T-helper 2 cell treated with Interferon-gamma antibody and Interleukin-4, amounts not matched to agents 5 μg/mL and 100 μg/mL, for 36 hours (primary cell): ENCODE measurements around the gene DLX4.

Source experiments
- DNase-seq: peaks from one replicate; pipeline ENCODE4 v3.0.0; 2021; ENCODE audit warnings: low spot score
- H3K27ac Mint-ChIP-seq: one replicate; pipeline ENCODE4 v1.8.0; 2021; ENCODE audit warnings: mild to moderate bottlenecking, mixed read lengths
- H3K27me3 Mint-ChIP-seq: one replicate; pipeline ENCODE4 v1.8.0; 2021; ENCODE audit warnings: low read depth, mixed read lengths
- H3K36me3 Mint-ChIP-seq: one replicate; pipeline ENCODE4 v1.8.0; 2021; ENCODE audit warnings: low read depth, mixed read lengths
- H3K4me1 Mint-ChIP-seq: one replicate; pipeline ENCODE4 v1.8.0; 2021; ENCODE audit warnings: low read depth, mixed read lengths
- H3K4me3 Mint-ChIP-seq: one replicate; pipeline ENCODE4 v1.8.0; 2022; ENCODE audit warnings: mild to moderate bottlenecking, moderate library complexity, mixed read lengths
- H3K9me3 Mint-ChIP-seq: one replicate; pipeline ENCODE4 v1.8.0; 2021; ENCODE audit warnings: mixed read lengths

The DLX4 gene, protein sequence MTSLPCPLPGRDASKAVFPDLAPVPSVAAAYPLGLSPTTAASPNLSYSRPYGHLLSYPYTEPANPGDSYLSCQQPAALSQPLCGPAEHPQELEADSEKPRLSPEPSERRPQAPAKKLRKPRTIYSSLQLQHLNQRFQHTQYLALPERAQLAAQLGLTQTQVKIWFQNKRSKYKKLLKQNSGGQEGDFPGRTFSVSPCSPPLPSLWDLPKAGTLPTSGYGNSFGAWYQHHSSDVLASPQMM

DNA sequence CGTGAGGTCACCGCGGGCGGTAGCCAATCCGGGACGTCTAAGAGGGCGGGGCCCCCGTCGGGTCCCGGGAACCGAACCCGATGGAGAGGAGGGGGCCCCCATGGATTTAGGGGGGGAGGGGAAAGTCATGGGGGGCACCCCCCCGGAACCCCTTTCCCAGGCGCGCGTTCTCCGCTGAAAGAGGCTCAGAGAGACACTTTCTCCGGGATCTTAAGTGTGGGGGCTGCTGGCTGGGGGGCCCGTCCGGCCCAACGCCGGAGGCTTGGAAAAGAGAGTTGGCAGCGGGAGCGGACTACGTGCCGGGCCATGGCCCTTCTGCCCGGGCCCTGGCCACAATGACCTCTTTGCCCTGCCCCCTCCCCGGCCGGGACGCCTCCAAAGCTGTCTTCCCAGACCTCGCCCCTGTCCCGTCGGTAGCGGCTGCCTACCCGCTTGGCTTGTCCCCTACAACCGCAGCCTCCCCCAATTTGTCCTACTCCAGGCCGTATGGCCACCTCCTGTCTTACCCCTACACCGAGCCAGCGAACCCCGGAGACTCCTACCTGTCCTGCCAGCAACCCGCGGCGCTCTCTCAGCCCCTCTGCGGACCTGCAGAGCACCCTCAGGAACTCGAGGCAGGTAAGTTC lies at the start of gene DLX4:
Gene DLX4 (plus strand): TSS at position 57 of the 626 bp plus-strand sequence. CDS start 279 bp downstream, at position 336.
- peaks cover under 1% of the 10 kb centered on the region for H3K36me3 Mint-ChIP-seq
- H3K4me1 Mint-ChIP-seq: peaks cover 24% of the 10 kb centered on the region
- no peaks in the 10 kb centered on the region for H3K9me3 Mint-ChIP-seq
- peak within 1 kb of the TSS; percentile 58 for H3K27ac Mint-ChIP-seq
- peak within 1 kb of the TSS; percentile 86 for H3K4me3 Mint-ChIP-seq
- peak; percentile 60 for DNase-seq
- peaks cover 93% of the 10 kb centered on the region for H3K27me3 Mint-ChIP-seq

DNA sequence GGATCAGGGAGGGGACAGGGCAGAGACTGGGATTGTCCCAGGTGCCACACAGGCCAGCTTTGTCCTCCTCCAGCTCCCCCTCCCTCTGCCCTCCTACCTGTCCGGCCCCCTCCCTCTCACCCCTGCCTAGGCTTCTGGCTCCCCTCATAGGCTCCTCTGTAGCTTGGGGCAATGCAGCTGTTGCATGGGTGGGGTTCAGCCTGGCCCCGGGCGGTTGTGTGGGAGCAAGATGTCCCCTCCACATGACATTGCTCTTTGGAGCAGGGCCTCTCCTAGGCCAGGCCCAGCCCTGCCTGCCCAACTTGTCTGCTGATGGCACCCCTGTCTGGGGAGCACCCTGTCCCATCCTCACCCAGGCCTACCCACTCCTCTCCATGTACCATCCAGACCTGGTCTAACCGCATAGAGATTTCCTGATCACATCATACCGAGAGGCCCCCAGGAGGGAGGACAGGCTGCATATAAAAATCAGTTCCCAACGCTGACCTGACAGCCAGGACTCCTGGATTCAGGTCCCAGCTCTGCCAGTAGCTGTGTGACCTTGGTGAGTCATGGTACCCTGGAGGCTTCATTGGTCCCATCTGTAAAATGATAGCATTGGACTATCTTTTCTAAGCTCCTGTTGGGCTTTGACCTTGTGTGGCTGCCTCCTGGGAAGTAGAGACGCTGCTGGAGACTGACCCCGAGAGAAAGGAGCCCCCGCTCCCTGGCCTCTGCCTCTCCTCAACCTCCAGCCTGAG lies 48.8 kb upstream of the DLX4 start:
- peaks cover 6% of the 10 kb centered on the region for H3K27me3 Mint-ChIP-seq

DNA sequence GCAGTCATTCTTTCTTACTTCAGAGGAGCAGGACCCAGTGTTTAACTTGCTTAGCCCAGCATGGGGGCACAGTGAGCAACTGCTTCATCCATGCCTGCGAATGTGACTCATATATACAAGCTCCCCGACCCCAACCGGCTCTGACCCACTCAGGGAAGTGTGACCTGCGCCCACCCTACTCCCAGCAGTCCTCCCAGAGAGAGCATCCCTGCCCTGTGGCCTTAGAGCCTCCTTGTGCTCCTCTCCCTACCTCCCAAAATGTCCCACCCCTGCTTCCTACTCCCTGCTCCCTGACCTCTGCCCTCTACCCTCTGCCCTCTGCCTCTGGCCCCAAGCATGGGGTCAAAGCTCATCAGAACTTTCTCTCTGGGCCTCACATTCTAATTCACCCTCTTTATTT lies 46.9 kb upstream of the DLX4 start:
- H3K9me3 Mint-ChIP-seq: no peaks in the 10 kb centered on the region
- no peaks in the 10 kb centered on the region for H3K4me1 Mint-ChIP-seq
- no peak overlapping the region for H3K4me3 Mint-ChIP-seq
- peaks cover 2% of the 10 kb centered on the region for H3K27me3 Mint-ChIP-seq
- no peaks in the 10 kb centered on the region for H3K36me3 Mint-ChIP-seq
- DNase-seq: no peak
- no peak overlapping the region for H3K27ac Mint-ChIP-seq

More for the DNA sequence above, 48.8 kb upstream of the DLX4 start:
- Mint-ChIP-seq H3K4me3 (no peak overlapping the region), H3K4me1 (no peaks in the 10 kb centered on the region), H3K9me3 (no peaks in the 10 kb centered on the region), H3K27ac (no peak overlapping the region), H3K36me3 (no peaks in the 10 kb centered on the region)
- DNase-seq: no peak

DNA sequence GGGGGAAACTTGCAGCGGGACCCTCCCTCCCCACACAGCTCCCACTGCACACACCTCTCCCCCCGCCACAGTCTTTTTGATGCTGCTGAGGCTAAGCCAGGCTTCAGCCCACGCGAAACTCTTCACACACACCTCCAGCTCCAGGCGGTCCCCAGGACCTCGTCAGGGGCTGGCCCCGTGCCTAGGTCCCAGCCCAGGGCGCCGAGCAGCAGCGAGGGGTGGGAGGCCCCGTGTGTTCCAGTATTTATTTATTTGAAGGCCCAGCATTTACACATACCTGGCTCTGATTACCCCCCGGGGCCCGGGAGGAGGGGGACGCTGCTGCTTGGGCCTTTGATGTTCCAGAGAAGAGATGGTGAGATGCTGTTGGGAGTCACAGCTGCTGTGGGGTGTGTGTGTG lies 44.9 kb upstream of the DLX4 start:
- H3K4me3 Mint-ChIP-seq: no peak overlapping the region
- no peaks in the 10 kb centered on the region for H3K36me3 Mint-ChIP-seq
- H3K4me1 Mint-ChIP-seq: no peaks in the 10 kb centered on the region
- no peaks in the 10 kb centered on the region for H3K9me3 Mint-ChIP-seq
- H3K27ac Mint-ChIP-seq: no peak overlapping the region
- DNase-seq: no peak
- peaks cover 2% of the 10 kb centered on the region for H3K27me3 Mint-ChIP-seq

DNA sequence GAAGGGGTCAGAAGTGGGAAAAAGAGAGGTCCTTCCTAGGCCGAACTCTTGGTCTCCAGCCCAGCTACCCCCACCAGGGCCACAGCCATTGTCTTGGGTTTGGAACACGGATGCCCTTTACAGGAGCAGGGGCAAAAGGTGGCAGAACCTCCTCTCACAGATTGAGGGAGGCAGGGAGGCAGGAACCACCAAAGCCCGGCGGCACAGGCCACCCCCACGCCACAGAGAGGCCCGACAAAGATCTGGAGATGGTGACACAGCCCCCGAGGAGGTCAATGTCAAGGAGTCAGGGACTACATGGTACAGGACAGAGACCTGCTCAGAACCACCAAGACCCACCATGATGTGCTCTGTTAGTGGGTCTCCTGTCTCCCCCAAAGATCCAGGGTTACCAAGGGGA lies 44.4 kb upstream of the DLX4 start:
- no peak overlapping the region for H3K27ac Mint-ChIP-seq
- H3K4me3 Mint-ChIP-seq: no peak overlapping the region
- H3K27me3 Mint-ChIP-seq: peaks cover 4% of the 10 kb centered on the region
- no peaks in the 10 kb centered on the region for H3K36me3 Mint-ChIP-seq
- no peaks in the 10 kb centered on the region for H3K4me1 Mint-ChIP-seq
- no peak for DNase-seq
- no peaks in the 10 kb centered on the region for H3K9me3 Mint-ChIP-seq

DNA sequence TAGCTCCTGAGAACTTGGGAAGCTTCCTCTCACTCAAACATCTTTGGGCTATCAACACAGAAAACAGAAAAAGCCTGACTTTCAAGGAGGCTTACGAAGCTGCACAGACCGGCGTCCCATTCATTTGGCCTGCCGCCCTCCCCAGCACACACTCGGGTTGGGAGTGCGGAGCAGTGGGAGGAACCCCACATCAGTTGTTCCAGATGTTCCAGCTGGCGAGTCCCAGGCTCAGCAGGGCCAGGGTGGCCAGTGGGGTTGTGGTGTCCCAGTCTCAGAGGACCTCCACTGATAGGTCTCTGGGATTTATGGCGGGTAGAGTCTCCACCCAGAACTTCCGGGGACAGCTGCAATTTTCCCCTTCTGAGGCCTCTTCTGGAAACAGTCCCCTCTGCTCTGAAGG lies 43.1 kb upstream of the DLX4 start:
- H3K27me3 Mint-ChIP-seq: peaks cover 7% of the 10 kb centered on the region
- DNase-seq: no peak
- no peaks in the 10 kb centered on the region for H3K4me1 Mint-ChIP-seq
- H3K36me3 Mint-ChIP-seq: no peaks in the 10 kb centered on the region
- no peak overlapping the region for H3K27ac Mint-ChIP-seq
- H3K4me3 Mint-ChIP-seq: no peak overlapping the region
- H3K9me3 Mint-ChIP-seq: no peaks in the 10 kb centered on the region

DNA sequence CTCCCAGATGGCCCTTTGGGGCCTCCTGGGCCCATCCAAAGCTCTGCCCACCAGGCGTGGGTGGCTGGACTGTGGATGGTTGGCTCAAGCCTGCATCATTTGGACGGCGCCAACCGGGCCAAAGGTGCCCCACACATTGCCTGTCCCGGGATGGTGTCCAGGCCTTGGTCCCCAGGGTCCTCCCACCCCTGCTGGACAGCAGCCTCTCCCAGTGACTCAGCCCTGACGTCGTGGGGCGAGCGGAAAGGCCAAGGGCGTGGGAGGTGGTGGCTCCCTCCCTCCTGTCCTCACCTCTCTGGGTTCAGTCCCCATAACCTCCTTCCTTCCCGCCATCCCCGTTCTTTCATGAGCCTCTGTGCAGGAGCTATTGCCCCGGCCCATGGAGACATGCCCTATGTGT lies 42.1 kb upstream of the DLX4 start:
- DNase-seq: no peak
- no peaks in the 10 kb centered on the region for H3K36me3 Mint-ChIP-seq
- no peaks in the 10 kb centered on the region for H3K4me1 Mint-ChIP-seq
- H3K4me3 Mint-ChIP-seq: no peak overlapping the region
- no peaks in the 10 kb centered on the region for H3K9me3 Mint-ChIP-seq
- no peak overlapping the region for H3K27ac Mint-ChIP-seq
- peaks cover 7% of the 10 kb centered on the region for H3K27me3 Mint-ChIP-seq

DNA sequence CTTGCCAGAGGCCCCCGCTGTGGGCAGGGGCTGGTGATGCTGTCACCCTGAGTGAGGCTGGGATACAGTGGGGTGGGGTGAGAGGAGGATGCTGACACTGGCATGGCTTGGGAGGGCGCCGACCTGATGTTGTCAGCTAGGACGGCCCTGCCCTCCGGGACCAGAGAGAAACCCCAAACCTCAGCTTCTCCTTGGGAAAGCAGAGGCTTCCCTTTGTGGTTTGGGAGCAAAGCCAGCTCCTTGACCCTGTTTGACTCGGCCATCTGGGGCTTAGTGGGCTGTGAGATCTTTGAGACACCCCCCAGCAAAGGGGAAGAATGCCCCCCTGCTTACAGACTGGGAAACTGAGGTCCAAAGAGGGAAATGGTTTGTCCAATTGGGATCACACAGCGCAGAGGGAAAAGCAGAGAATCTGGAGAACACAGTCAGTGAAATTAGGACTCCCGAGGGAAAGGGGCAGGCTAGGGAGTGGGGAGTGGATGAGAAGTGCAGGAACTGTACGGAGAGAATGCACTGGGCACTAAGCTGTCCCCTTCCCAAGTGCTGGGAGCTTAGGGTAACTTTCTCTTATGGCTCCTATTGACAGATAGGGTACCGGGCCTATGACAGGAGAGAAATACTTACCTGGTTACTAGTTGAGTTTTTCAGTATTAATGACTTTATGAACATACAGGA lies 40.7 kb upstream of the DLX4 start:
- Mint-ChIP-seq H3K9me3 (no peaks in the 10 kb centered on the region), H3K27me3 (peaks cover 5% of the 10 kb centered on the region), H3K4me3 (no peak overlapping the region), H3K4me1 (no peaks in the 10 kb centered on the region), H3K36me3 (no peaks in the 10 kb centered on the region), H3K27ac (no peak overlapping the region)
- DNase-seq: no peak

DNA sequence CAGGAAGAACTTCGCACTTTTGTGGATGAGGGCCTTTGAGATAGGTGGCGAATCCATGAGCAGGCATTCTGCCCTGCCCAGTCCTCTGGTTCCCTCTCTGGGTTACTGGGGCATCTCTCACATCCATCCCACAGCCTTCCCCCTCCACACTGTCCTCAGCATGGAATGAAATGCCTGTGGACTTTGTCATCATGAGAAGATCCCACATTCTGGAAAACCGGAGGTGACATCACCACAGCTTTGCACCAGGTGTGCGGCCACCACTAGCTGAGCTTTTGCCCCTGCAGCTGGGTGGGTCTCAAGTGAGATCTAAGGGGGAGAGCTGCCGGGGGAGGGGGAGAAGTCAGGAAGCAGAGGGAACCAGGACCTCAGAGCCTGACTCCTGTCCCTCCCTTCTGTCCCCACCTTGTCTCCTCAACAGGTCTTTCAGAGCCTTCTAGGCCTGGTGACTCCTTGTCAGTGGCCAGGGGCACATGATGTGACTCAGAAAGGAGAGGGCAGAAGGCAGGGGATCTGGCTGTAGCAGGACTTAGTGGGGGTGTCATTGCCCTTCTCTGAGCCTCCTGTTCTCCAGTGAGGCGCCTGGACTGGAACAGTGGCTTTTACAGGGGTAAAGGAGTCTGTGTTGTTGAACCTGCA lies 40.0 kb upstream of the DLX4 start:
- Mint-ChIP-seq H3K9me3 (no peaks in the 10 kb centered on the region), H3K27me3 (peaks cover 6% of the 10 kb centered on the region), H3K4me1 (no peaks in the 10 kb centered on the region)

DNA sequence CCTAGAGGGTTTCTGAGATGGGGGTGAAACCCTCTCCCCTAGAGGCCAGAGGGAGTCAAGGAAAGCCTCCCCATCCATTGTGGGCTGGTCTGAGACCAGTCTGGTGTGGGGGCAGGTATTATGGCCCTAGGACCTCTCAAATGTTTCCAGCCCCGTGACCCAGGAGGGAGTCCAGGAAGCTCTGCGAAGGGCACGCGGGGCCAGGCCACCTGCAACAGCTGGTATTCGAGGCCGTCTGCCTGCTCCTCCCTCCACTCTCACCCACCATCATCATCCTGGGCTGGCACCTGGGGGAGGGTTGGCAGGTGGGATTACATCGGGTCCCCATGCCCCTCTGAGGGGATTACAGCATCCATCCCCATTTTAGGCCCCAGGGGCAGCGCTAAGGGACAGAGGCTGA lies 38.1 kb upstream of the DLX4 start:
- Mint-ChIP-seq H3K4me1 (no peaks in the 10 kb centered on the region), H3K4me3 (no peak overlapping the region), H3K9me3 (no peaks in the 10 kb centered on the region), H3K27me3 (peaks cover 11% of the 10 kb centered on the region), H3K36me3 (no peaks in the 10 kb centered on the region), H3K27ac (no peak overlapping the region)
- DNase-seq: no peak

More for the DNA sequence above, 40.0 kb upstream of the DLX4 start:
- DNase-seq: no peak
- Mint-ChIP-seq H3K27ac (no peak overlapping the region), H3K4me3 (no peak overlapping the region), H3K36me3 (no peaks in the 10 kb centered on the region)

DNA sequence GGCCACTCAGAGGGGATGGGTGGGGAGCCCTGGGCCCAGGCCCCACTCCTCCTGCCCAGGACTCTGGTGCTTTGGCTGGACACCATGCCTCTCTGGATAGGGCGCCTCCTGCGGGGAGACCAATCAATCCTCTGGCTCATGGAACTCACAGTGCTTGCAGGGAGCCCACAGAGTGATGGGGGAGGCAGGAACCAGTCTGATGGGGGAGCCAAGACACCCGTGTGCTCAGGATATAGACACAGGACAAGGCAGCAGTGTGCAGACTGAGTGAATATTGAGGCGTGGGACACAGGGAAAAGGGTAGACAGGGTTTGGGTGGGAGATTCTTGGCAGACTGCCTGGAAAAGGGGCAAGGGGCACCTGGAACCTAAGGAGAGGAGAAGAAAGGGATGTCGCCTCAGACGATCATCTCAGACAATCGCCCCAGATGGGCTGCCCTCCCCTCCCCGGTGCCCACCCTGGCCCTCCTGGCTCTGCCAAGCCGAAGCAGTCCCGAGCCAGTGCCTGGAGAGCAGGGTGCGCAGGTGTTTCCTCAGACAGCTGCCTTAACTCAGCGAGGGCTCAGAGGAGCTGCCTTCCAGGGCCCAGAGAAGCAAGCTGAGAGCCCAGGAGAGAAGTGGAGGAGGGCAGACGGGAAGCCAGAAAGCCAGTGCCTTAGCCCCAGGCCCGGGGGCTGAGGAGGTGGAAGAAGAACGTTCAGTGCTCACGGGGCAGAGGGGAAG lies 37.4 kb upstream of the DLX4 start:
- H3K27me3 Mint-ChIP-seq: peaks cover 11% of the 10 kb centered on the region
- no peaks in the 10 kb centered on the region for H3K4me1 Mint-ChIP-seq
- no peak for DNase-seq
- no peak overlapping the region for H3K27ac Mint-ChIP-seq
- H3K9me3 Mint-ChIP-seq: no peaks in the 10 kb centered on the region
- no peaks in the 10 kb centered on the region for H3K36me3 Mint-ChIP-seq
- no peak overlapping the region for H3K4me3 Mint-ChIP-seq

DNA sequence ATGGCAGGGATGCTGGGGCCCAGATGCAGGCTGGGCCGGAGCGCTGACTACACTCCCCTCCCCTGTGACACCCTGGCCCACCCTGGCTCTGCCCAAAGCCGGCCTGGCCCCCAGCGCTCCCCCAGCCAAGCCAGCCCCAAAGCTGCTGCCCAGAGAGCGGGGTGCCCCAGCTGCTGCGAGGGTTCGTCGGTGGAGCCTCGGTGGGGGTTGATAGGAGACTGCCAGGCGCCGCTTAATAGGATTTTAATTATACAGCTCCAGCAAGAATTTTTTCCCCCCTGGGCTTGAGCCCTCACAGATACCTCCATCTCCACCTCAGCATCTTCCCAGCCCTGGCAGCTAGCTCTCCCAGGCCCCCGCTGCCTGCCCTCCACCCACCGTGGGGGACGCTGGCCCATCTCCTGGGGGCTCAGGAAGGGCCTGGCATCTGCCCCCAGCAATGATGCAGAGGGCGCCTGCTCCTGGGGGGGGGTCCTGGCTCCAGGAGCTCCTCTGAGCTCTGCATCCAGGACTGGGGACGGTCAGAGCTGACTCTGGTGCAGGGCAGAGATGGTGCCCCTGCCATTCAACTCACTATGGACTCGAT lies 36.8 kb upstream of the DLX4 start:
- no peak overlapping the region for H3K4me3 Mint-ChIP-seq
- DNase-seq: no peak
- no peaks in the 10 kb centered on the region for H3K9me3 Mint-ChIP-seq
- no peaks in the 10 kb centered on the region for H3K36me3 Mint-ChIP-seq
- no peak overlapping the region for H3K27ac Mint-ChIP-seq
- peaks cover 11% of the 10 kb centered on the region for H3K27me3 Mint-ChIP-seq
- no peaks in the 10 kb centered on the region for H3K4me1 Mint-ChIP-seq

DNA sequence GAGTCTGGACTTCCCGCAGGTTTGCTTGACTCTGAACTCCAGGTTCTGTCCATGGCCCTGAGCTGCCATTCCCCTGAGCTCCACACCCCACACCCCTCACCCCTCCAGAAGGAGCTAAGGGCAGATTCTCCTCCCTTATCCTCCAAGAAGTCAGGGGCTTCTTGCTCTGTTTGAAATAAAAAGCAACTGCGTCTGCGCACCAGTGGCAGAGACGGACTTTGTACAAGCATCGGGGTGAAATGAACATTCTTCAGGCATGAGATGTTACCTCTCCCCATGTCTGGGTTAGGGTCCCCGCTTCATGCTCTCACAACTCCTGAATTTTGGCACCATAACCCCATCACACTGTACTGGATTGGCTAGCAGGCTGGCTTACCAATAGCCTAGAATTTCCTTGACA lies 36.1 kb upstream of the DLX4 start:
- DNase-seq: no peak
- H3K27ac Mint-ChIP-seq: no peak overlapping the region
- no peaks in the 10 kb centered on the region for H3K9me3 Mint-ChIP-seq
- no peaks in the 10 kb centered on the region for H3K4me1 Mint-ChIP-seq
- no peaks in the 10 kb centered on the region for H3K36me3 Mint-ChIP-seq
- H3K4me3 Mint-ChIP-seq: no peak overlapping the region
- H3K27me3 Mint-ChIP-seq: peaks cover 11% of the 10 kb centered on the region
